HepG2 (cell line): ENCODE results near the gene IGFLR1. TPM values are rescaled to one million over a fixed set of nuclear protein-coding genes. Genes with fewer than 3 reads are reported as not detected.

Experiments
- CBX2 ChIP-seq, 2 experiments: fragments of 200-600 bp in 1 of 2; sonication (generic); formaldehyde crosslinking in 1 of 2; IDR thresholded peaks; 2 replicates each; pipeline versions ENCODE4 v1.7.0 to v1.8.1; 2018 to 2022; ENCODE audit warnings: low read depth in 2 of 2, low read length in 1 of 2, mild to moderate bottlenecking in 1 of 2, missing genetic modification reagents in 1 of 2
- DPF2 ChIP-seq: sonication (generic); formaldehyde crosslinking; IDR thresholded peaks from 2 replicates; pipeline ENCODE4 v1.4.0; 2020; ENCODE audit warnings: mild to moderate bottlenecking, low read depth, missing genetic modification reagents, borderline replicate concordance
- HOXD1 ChIP-seq: sonication (generic); formaldehyde crosslinking; IDR thresholded peaks from 2 replicates; pipeline ENCODE4 v1.5.0; 2020; ENCODE audit warnings: missing genetic modification reagents
- JDP2 ChIP-seq: sonication (generic); formaldehyde crosslinking; IDR thresholded peaks from 2 replicates; pipeline ENCODE4 v1.8.1; 2022; ENCODE audit warnings: missing genetic modification reagents, borderline replicate concordance
- MBNL3 ChIP-seq: fragments of 250-450 bp; sonication (Bioruptor Pico); conservative IDR thresholded peaks from 2 replicates; pipeline ENCODE4 v1.8.0; 2022; ENCODE audit warnings: mild to moderate bottlenecking, inconsistent platforms
- TAF1 ChIP-seq: sonication (generic); formaldehyde crosslinking; IDR thresholded peaks from 2 replicates; pipeline ENCODE4 v1.4.0; 2020; ENCODE audit warnings: missing genetic modification reagents
- ZBTB4 ChIP-seq: sonication (generic); formaldehyde crosslinking; IDR thresholded peaks from 2 replicates; pipeline ENCODE4 v1.4.0; 2020; ENCODE audit warnings: missing genetic modification reagents, mild to moderate bottlenecking, borderline replicate concordance
- ZC3H4 ChIP-seq: sonication (generic); formaldehyde crosslinking; IDR thresholded peaks from 2 replicates; pipeline ENCODE4 v1.4.0; 2020; ENCODE audit warnings: missing genetic modification reagents, borderline replicate concordance
- ZNF124 ChIP-seq: sonication (generic); formaldehyde crosslinking; IDR thresholded peaks from 2 replicates; pipeline ENCODE4 v1.4.0; 2020; ENCODE audit warnings: missing genetic modification reagents
- ZNF383 ChIP-seq: sonication (generic); formaldehyde crosslinking; IDR thresholded peaks from 2 replicates; pipeline ENCODE4 v1.4.0; 2020; ENCODE audit warnings: missing genetic modification reagents, mild to moderate bottlenecking, borderline replicate concordance
- ZNF687 ChIP-seq: sonication (generic); formaldehyde crosslinking; IDR thresholded peaks from 2 replicates; pipeline ENCODE4 v1.5.1; 2020; ENCODE audit warnings: mild to moderate bottlenecking, missing genetic modification reagents, moderate library complexity
- polyA plus RNA-seq, 8 experiments: library from polyadenylated mRNA; depleted of rRNA in 3 of 8; stranded (reverse) in 7 of 8; unstranded in 1 of 8; fragments of >200 nt; fragmentation: Illumina TruSeq in 4 of 8; extraction: Trizol in 4 of 8; gene quantifications; 2 replicates each; pipeline versions ENCODE4 v1.2.1 to v1.2.3, GENCODE V29; 2011 to 2016; ENCODE audit warnings: low read depth in 4 of 8, missing spikeins in 1 of 8, mixed read lengths in 1 of 8; ENCODE audit not compliant: insufficient read depth in 1 of 8
- total RNA-seq, 5 experiments: library from RNA; depleted of rRNA; stranded (reverse); fragments of >200 nt; fragmentation: Illumina TruSeq; extraction: Trizol; gene quantifications; 2 replicates each; pipeline ENCODE4 v1.2.3, GENCODE V29; 2016; ENCODE audit warnings: low read depth in 1 of 5
- TF ChIP-seq, protein P1 (sequence below): sonication (generic); formaldehyde crosslinking; IDR thresholded peaks from 2 replicates; pipeline ENCODE4 v1.8.0; 2022; ENCODE audit warnings: low read depth, missing genetic modification reagents
- TF ChIP-seq, protein P2 (sequence below): sonication (generic); formaldehyde crosslinking; IDR thresholded peaks from 2 replicates; pipeline ENCODE4 v1.5.0; 2020; ENCODE audit warnings: mild to moderate bottlenecking, missing genetic modification reagents, moderate library complexity
- TF ChIP-seq, protein P3 (sequence below): sonication (generic); formaldehyde crosslinking; IDR thresholded peaks from 2 replicates; pipeline ENCODE4 v1.4.0; 2020; ENCODE audit warnings: low read depth, mild to moderate bottlenecking, missing genetic modification reagents

Gene IGFLR1
- total and polyA plus RNA-seq, 2 of the 13 experiments (the other 11 are each of a cell fraction or from before 2014, with no cell fraction given) = 5.4 to 8.9 TPM

GRCh38 chr19:35783469-35784434 lies 41.5 kb upstream of the IGFLR1 start (continued):
- TF ChIP-seq MBNL3 (no peak), TAF1 (CRISPR knock-in tag) (no peak), ZNF383 (CRISPR knock-in tag) (no peak), ZBTB4 (CRISPR knock-in tag) (no peak), ZNF687 (peak; percentile 49), HOXD1 (CRISPR knock-in tag) (no peak), JDP2 (CRISPR knock-in tag) (no peak), CBX2 (IDR thresholded peaks at IDR 0.05; ENCODE audit: low read depth, low read length) (no peak), CBX2 (CRISPR knock-in tag; IDR thresholded peaks at IDR 0.05; ENCODE audit: low read depth) (no peak), DPF2 (CRISPR knock-in tag) (no peak), ZNF124 (CRISPR knock-in tag) (no peak), ZC3H4 (no peak)
- TF ChIP-seq, protein P1, sequence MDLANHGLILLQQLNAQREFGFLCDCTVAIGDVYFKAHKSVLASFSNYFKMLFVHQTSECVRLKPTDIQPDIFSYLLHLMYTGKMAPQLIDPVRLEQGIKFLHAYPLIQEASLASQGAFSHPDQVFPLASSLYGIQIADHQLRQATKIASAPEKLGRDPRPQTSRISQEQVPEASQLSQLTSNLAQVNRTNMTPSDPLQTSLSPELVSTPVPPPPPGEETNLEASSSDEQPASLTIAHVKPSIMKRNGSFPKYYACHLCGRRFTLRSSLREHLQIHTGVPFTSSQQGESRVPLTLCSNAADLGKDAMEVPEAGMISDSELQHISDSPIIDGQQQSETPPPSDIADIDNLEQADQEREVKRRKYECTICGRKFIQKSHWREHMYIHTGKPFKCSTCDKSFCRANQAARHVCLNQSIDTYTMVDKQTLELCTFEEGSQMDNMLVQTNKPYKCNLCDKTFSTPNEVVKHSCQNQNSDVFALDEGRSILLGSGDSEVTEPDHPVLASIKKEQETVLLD = no peak
- TF ChIP-seq, protein P2, sequence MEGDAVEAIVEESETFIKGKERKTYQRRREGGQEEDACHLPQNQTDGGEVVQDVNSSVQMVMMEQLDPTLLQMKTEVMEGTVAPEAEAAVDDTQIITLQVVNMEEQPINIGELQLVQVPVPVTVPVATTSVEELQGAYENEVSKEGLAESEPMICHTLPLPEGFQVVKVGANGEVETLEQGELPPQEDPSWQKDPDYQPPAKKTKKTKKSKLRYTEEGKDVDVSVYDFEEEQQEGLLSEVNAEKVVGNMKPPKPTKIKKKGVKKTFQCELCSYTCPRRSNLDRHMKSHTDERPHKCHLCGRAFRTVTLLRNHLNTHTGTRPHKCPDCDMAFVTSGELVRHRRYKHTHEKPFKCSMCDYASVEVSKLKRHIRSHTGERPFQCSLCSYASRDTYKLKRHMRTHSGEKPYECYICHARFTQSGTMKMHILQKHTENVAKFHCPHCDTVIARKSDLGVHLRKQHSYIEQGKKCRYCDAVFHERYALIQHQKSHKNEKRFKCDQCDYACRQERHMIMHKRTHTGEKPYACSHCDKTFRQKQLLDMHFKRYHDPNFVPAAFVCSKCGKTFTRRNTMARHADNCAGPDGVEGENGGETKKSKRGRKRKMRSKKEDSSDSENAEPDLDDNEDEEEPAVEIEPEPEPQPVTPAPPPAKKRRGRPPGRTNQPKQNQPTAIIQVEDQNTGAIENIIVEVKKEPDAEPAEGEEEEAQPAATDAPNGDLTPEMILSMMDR (CRISPR knock-in tag) = peak; percentile 70
- TF ChIP-seq, protein P3, sequence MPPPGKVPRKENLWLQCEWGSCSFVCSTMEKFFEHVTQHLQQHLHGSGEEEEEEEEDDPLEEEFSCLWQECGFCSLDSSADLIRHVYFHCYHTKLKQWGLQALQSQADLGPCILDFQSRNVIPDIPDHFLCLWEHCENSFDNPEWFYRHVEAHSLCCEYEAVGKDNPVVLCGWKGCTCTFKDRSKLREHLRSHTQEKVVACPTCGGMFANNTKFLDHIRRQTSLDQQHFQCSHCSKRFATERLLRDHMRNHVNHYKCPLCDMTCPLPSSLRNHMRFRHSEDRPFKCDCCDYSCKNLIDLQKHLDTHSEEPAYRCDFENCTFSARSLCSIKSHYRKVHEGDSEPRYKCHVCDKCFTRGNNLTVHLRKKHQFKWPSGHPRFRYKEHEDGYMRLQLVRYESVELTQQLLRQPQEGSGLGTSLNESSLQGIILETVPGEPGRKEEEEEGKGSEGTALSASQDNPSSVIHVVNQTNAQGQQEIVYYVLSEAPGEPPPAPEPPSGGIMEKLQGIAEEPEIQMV (CRISPR knock-in tag) = no peak
